ENCODE data around the gene BCAS1.

BCAS1 gene

GRCh38 chr20:54019585-54019984 lies 50.8 kb downstream of the BCAS1 start:
- Histone ChIP-seq H3K36me3 (ENCODE audit: control insufficient read depth, insufficient read depth, low read length) (no peaks in the 10 kb centered on the region), H3K79me2 (ENCODE audit: control insufficient read depth, insufficient read depth, low read length) (no peaks in the 10 kb centered on the region), H3K56ac (ENCODE audit: low read length) (no peak overlapping the region), H3K79me1 (ENCODE audit: low read length) (no peaks in the 10 kb centered on the region), H3K27me3 (ENCODE audit: insufficient read depth, low read length, poor library complexity) (no peaks in the 10 kb centered on the region), H2BK5ac (ENCODE audit: low read length) (no peak overlapping the region), H4K5ac (ENCODE audit: low read length) (no peak overlapping the region), H3K27ac (ENCODE audit: low read depth, low read length) (no peak overlapping the region), H3K4me2 (ENCODE audit: low read length) (no peak overlapping the region), H3K18ac (ENCODE audit: low read length) (no peak overlapping the region), H3K23ac (ENCODE audit: low read length) (no peak overlapping the region), H3K9ac (ENCODE audit: low read length) (no peak overlapping the region), H3K4me1 (ENCODE audit: control insufficient read depth, low read depth, low read length) (no peaks in the 10 kb centered on the region), H2BK15ac (replicated peaks; ENCODE audit: low read depth) (no peak overlapping the region), H4K8ac (ENCODE audit: low read depth, low read length) (no peak overlapping the region), H3K4ac (ENCODE audit: low read depth, low read length) (no peak overlapping the region), H3K4me3 (ENCODE audit: low read length) (no peak overlapping the region), H2AK5ac (ENCODE audit: low read length) (no peak overlapping the region), H2BK120ac (ENCODE audit: low read depth, low read length) (no peak overlapping the region)
- no peak for DNase-seq
- WGBS (ENCODE audit: extremely low coverage, insufficient coverage, low lambda C conversion rate): no CpG with 5 or more reads among the region's 6 CpGs

GRCh38 chr20:54019127-54019526 lies 51.3 kb downstream of the BCAS1 start:
- Histone ChIP-seq H3K79me2 (ENCODE audit: control insufficient read depth, insufficient read depth, low read length) (no peaks in the 10 kb centered on the region), H3K18ac (ENCODE audit: low read length) (no peak overlapping the region), H3K9ac (ENCODE audit: low read length) (no peak overlapping the region), H3K23ac (ENCODE audit: low read length) (no peak overlapping the region), H2BK120ac (ENCODE audit: low read depth, low read length) (no peak overlapping the region), H3K4ac (ENCODE audit: low read depth, low read length) (no peak overlapping the region), H2BK5ac (ENCODE audit: low read length) (no peak overlapping the region), H3K36me3 (ENCODE audit: control insufficient read depth, insufficient read depth, low read length) (no peaks in the 10 kb centered on the region), H3K56ac (ENCODE audit: low read length) (no peak overlapping the region), H4K8ac (ENCODE audit: low read depth, low read length) (no peak overlapping the region), H2AK5ac (ENCODE audit: low read length) (no peak overlapping the region), H2BK15ac (replicated peaks; ENCODE audit: low read depth) (no peak overlapping the region), H3K79me1 (ENCODE audit: low read length) (no peaks in the 10 kb centered on the region), H3K4me2 (ENCODE audit: low read length) (no peak overlapping the region), H4K5ac (ENCODE audit: low read length) (no peak overlapping the region), H3K27ac (ENCODE audit: low read depth, low read length) (no peak overlapping the region), H3K27me3 (ENCODE audit: insufficient read depth, low read length, poor library complexity) (no peaks in the 10 kb centered on the region), H3K4me3 (ENCODE audit: low read length) (no peak overlapping the region), H3K4me1 (ENCODE audit: control insufficient read depth, low read depth, low read length) (no peaks in the 10 kb centered on the region)
- no peak for DNase-seq
- no CpG with 5 or more reads among the region's 4 CpGs for WGBS (ENCODE audit: extremely low coverage, insufficient coverage, low lambda C conversion rate)

GRCh38 chr20:54017846-54018245 lies 52.5 kb downstream of the BCAS1 start:
- no peak for DNase-seq
- Histone ChIP-seq H3K79me2 (ENCODE audit: control insufficient read depth, insufficient read depth, low read length) (no peaks in the 10 kb centered on the region), H2BK15ac (replicated peaks; ENCODE audit: low read depth) (no peak overlapping the region), H2BK5ac (ENCODE audit: low read length) (no peak overlapping the region), H3K18ac (ENCODE audit: low read length) (no peak overlapping the region), H3K27ac (ENCODE audit: low read depth, low read length) (no peak overlapping the region), H3K4me3 (ENCODE audit: low read length) (no peak overlapping the region), H3K27me3 (ENCODE audit: insufficient read depth, low read length, poor library complexity) (no peaks in the 10 kb centered on the region), H4K8ac (ENCODE audit: low read depth, low read length) (no peak overlapping the region), H3K79me1 (ENCODE audit: low read length) (no peaks in the 10 kb centered on the region), H3K56ac (ENCODE audit: low read length) (no peak overlapping the region), H3K4me2 (ENCODE audit: low read length) (no peak overlapping the region), H3K4me1 (ENCODE audit: control insufficient read depth, low read depth, low read length) (no peaks in the 10 kb centered on the region), H3K23ac (ENCODE audit: low read length) (no peak overlapping the region), H3K9ac (ENCODE audit: low read length) (no peak overlapping the region), H2BK120ac (ENCODE audit: low read depth, low read length) (no peak overlapping the region), H3K36me3 (ENCODE audit: control insufficient read depth, insufficient read depth, low read length) (no peaks in the 10 kb centered on the region), H4K5ac (ENCODE audit: low read length) (no peak overlapping the region), H3K4ac (ENCODE audit: low read depth, low read length) (no peak overlapping the region), H2AK5ac (ENCODE audit: low read length) (no peak overlapping the region)
- WGBS (ENCODE audit: extremely low coverage, insufficient coverage, low lambda C conversion rate): 100% methylated on average over 2 of the region's 4 CpGs

GRCh38 chr20:54015496-54015895 lies 54.9 kb downstream of the BCAS1 start:
- Histone ChIP-seq H3K4ac (ENCODE audit: low read depth, low read length) (no peak overlapping the region), H4K5ac (ENCODE audit: low read length) (no peak overlapping the region), H2BK15ac (replicated peaks; ENCODE audit: low read depth) (no peak overlapping the region), H2BK5ac (ENCODE audit: low read length) (no peak overlapping the region), H3K79me2 (ENCODE audit: control insufficient read depth, insufficient read depth, low read length) (no peaks in the 10 kb centered on the region), H3K4me1 (ENCODE audit: control insufficient read depth, low read depth, low read length) (no peaks in the 10 kb centered on the region), H3K9ac (ENCODE audit: low read length) (no peak overlapping the region), H3K23ac (ENCODE audit: low read length) (no peak overlapping the region), H2BK120ac (ENCODE audit: low read depth, low read length) (no peak overlapping the region), H3K79me1 (ENCODE audit: low read length) (no peaks in the 10 kb centered on the region), H3K36me3 (ENCODE audit: control insufficient read depth, insufficient read depth, low read length) (no peaks in the 10 kb centered on the region), H3K27ac (ENCODE audit: low read depth, low read length) (no peak overlapping the region), H2AK5ac (ENCODE audit: low read length) (no peak overlapping the region), H3K18ac (ENCODE audit: low read length) (no peak overlapping the region), H3K4me3 (ENCODE audit: low read length) (no peak overlapping the region), H3K27me3 (ENCODE audit: insufficient read depth, low read length, poor library complexity) (no peaks in the 10 kb centered on the region), H4K8ac (ENCODE audit: low read depth, low read length) (no peak overlapping the region), H3K56ac (ENCODE audit: low read length) (no peak overlapping the region), H3K4me2 (ENCODE audit: low read length) (no peak overlapping the region)
- no peak for DNase-seq
- WGBS (ENCODE audit: extremely low coverage, insufficient coverage, low lambda C conversion rate): no CpG with 5 or more reads among the region's 1 CpG

- Histone ChIP-seq H3K27ac (ENCODE audit: low read depth, low read length) (no peak overlapping the region), H3K79me1 (ENCODE audit: low read length) (no peaks in the 10 kb centered on the region), H2BK120ac (ENCODE audit: low read depth, low read length) (no peak overlapping the region), H2AK5ac (ENCODE audit: low read length) (no peak overlapping the region), H2BK15ac (replicated peaks; ENCODE audit: low read depth) (no peak overlapping the region), H3K4me1 (ENCODE audit: control insufficient read depth, low read depth, low read length) (no peaks in the 10 kb centered on the region), H3K56ac (ENCODE audit: low read length) (no peak overlapping the region), H4K8ac (ENCODE audit: low read depth, low read length) (no peak overlapping the region), H3K4me2 (ENCODE audit: low read length) (no peak overlapping the region), H2BK5ac (ENCODE audit: low read length) (no peak overlapping the region), H4K5ac (ENCODE audit: low read length) (no peak overlapping the region), H3K27me3 (ENCODE audit: insufficient read depth, low read length, poor library complexity) (no peaks in the 10 kb centered on the region), H3K4ac (ENCODE audit: low read depth, low read length) (no peak overlapping the region), H3K18ac (ENCODE audit: low read length) (no peak overlapping the region), H3K79me2 (ENCODE audit: control insufficient read depth, insufficient read depth, low read length) (no peaks in the 10 kb centered on the region), H3K36me3 (ENCODE audit: control insufficient read depth, insufficient read depth, low read length) (no peaks in the 10 kb centered on the region), H3K9ac (ENCODE audit: low read length) (no peak overlapping the region), H3K4me3 (ENCODE audit: low read length) (no peak overlapping the region), H3K23ac (ENCODE audit: low read length) (no peak overlapping the region)
- no peak for DNase-seq
- no CpG with 5 or more reads among the region's 7 CpGs for WGBS (ENCODE audit: extremely low coverage, insufficient coverage, low lambda C conversion rate)
Measured at GRCh38 chr20:54014293-54014926, 56.0 kb downstream of the BCAS1 start.

GRCh38 chr20:54013471-54013870 lies 56.9 kb downstream of the BCAS1 start:
- Histone ChIP-seq H4K8ac (ENCODE audit: low read depth, low read length) (no peak overlapping the region), H3K4ac (ENCODE audit: low read depth, low read length) (no peak overlapping the region), H3K79me1 (ENCODE audit: low read length) (no peaks in the 10 kb centered on the region), H3K79me2 (ENCODE audit: control insufficient read depth, insufficient read depth, low read length) (no peaks in the 10 kb centered on the region), H2BK15ac (replicated peaks; ENCODE audit: low read depth) (no peak overlapping the region), H2BK5ac (ENCODE audit: low read length) (no peak overlapping the region), H3K4me2 (ENCODE audit: low read length) (no peak overlapping the region), H3K4me3 (ENCODE audit: low read length) (no peak overlapping the region), H3K18ac (ENCODE audit: low read length) (no peak overlapping the region), H2BK120ac (ENCODE audit: low read depth, low read length) (no peak overlapping the region), H3K27me3 (ENCODE audit: insufficient read depth, low read length, poor library complexity) (no peaks in the 10 kb centered on the region), H3K56ac (ENCODE audit: low read length) (no peak overlapping the region), H4K5ac (ENCODE audit: low read length) (no peak overlapping the region), H3K27ac (ENCODE audit: low read depth, low read length) (no peak overlapping the region), H3K23ac (ENCODE audit: low read length) (no peak overlapping the region), H2AK5ac (ENCODE audit: low read length) (no peak overlapping the region), H3K9ac (ENCODE audit: low read length) (no peak overlapping the region), H3K4me1 (ENCODE audit: control insufficient read depth, low read depth, low read length) (no peaks in the 10 kb centered on the region), H3K36me3 (ENCODE audit: control insufficient read depth, insufficient read depth, low read length) (no peaks in the 10 kb centered on the region)
- DNase-seq: no peak
- no CpG with 5 or more reads among the region's 4 CpGs for WGBS (ENCODE audit: extremely low coverage, insufficient coverage, low lambda C conversion rate)
